ENCODE results near the gene CD180.

GRCh38 chr5:67146981-67147380, 49.6 kb downstream of the CD180 start:
- no peak for TF ChIP-seq POLR2AphosphoS5 (IDR thresholded peaks at IDR 0.05; ENCODE audit: low read depth, low read length)
- TF ChIP-seq CTCF (IDR thresholded peaks at IDR 0.05), result no peak
